Neural cell (in vitro differentiated cells): Measurements from ENCODE around the gene PLCH1. TPM values are rescaled to one million over a fixed set of nuclear protein-coding genes. Genes with fewer than 3 reads are reported as not detected.
A peak's percentile ranks its signal among the peaks of the same experiment; 100 is the strongest.

ENCODE experiments used
- H2AFZ ChIP-seq: fragments of 200-600, 300-800 bp; sonication (generic), shearing (Covaris generic); 2 replicates; pipeline ENCODE4 v1.6.0; 2014; ENCODE audit warnings: low read depth, mild to moderate bottlenecking, antibody characterized with exemption, low read length, moderate library complexity
- H3F3A ChIP-seq: fragments of 200-600 bp; shearing (Covaris generic); 2 replicates; pipeline ENCODE4 v1.6.1; 2016; ENCODE audit warnings: mild to moderate bottlenecking, moderate library complexity, mixed read lengths, antibody characterized with exemption, low read length; ENCODE audit not compliant: insufficient read depth, poor library complexity, severe bottlenecking
- H3K27ac ChIP-seq: fragments of 200-600, 300-800 bp; sonication (generic), shearing (Covaris generic); 2 replicates; pipeline ENCODE4 v1.5.1; 2014; ENCODE audit warnings: mild to moderate bottlenecking, low read length, moderate library complexity
- H3K27me3 ChIP-seq: fragments of 300-800, 200-600 bp; sonication (generic), shearing (Covaris generic); 2 replicates; pipeline ENCODE4 v1.6.0; 2014; ENCODE audit warnings: mild to moderate bottlenecking, low read depth, low read length, moderate library complexity; ENCODE audit not compliant: insufficient read depth
- H3K36me3 ChIP-seq: fragments of 300-800, 200-600 bp; sonication (generic), shearing (Covaris generic); 2 replicates; pipeline ENCODE4 v1.5.1; 2014; ENCODE audit warnings: mild to moderate bottlenecking, antibody characterized with exemption, low read length, moderate library complexity; ENCODE audit not compliant: insufficient read depth
- H3K4me2 ChIP-seq: fragments of 300-800, 200-600 bp; sonication (generic), shearing (Covaris generic); 2 replicates; pipeline ENCODE4 v1.6.0; 2014; ENCODE audit warnings: mild to moderate bottlenecking, low read length
- H3K4me3 ChIP-seq: fragments of 300-800, 200-600 bp; sonication (generic), shearing (Covaris generic); 2 replicates; pipeline ENCODE4 v1.5.1; 2014; ENCODE audit warnings: mild to moderate bottlenecking, low read length, moderate library complexity
- H3K79me2 ChIP-seq: fragments of 200-600 bp; shearing (Covaris generic); replicated peaks from 2 replicates; pipeline ENCODE4 v1.6.0; 2014; ENCODE audit warnings: mild to moderate bottlenecking, low read length, moderate library complexity; ENCODE audit not compliant: insufficient read depth
- H3K9ac ChIP-seq: fragments of 300-800, 200-600 bp; sonication (generic), shearing (Covaris generic); 2 replicates; pipeline ENCODE4 v1.6.1; 2016; ENCODE audit warnings: mild to moderate bottlenecking, low read length, mixed read lengths
- H3K9me2 ChIP-seq: fragments of 200-600 bp; shearing (Covaris generic); 2 replicates; pipeline ENCODE4 v1.6.1; 2016; ENCODE audit warnings: mild to moderate bottlenecking, low read length, mixed read lengths; ENCODE audit not compliant: insufficient read depth
- H3K9me3 ChIP-seq: fragments of 200-600, 300-800 bp; sonication (generic), shearing (Covaris generic); 2 replicates; pipeline ENCODE4 v1.6.1; 2016; ENCODE audit warnings: mild to moderate bottlenecking, mixed run types, low read length, moderate library complexity, mixed read lengths
- H4K20me1 ChIP-seq: fragments of 200-600 bp; shearing (Covaris generic); 2 replicates; pipeline ENCODE4 v1.6.1; 2016; ENCODE audit warnings: mild to moderate bottlenecking, mixed run types; ENCODE audit not compliant: insufficient read depth
- EP300 ChIP-seq: fragments of 450-650 bp; conservative IDR thresholded peaks from 2 replicates; pipeline ENCODE4 v1.6.1; 2014; ENCODE audit warnings: antibody characterized with exemption, mild to moderate bottlenecking, moderate library complexity; ENCODE audit not compliant: poor library complexity, severe bottlenecking
- EZH2 ChIP-seq: fragments of 200-600, 300-800 bp; shearing (Covaris generic), sonication (generic); IDR thresholded peaks from 2 replicates; pipeline ENCODE4 v1.6.1; 2014; ENCODE audit warnings: antibody characterized with exemption, low read length, borderline replicate concordance, mild to moderate bottlenecking; ENCODE audit not compliant: insufficient read depth, poor library complexity, severe bottlenecking
- MXI1 ChIP-seq: fragments of 450-650 bp; conservative IDR thresholded peaks from 2 replicates; pipeline ENCODE4 v1.6.1; 2014; ENCODE audit warnings: antibody characterized with exemption, mild to moderate bottlenecking; ENCODE audit not compliant: poor library complexity, severe bottlenecking
- POLR2AphosphoS5 ChIP-seq: IDR thresholded peaks from 2 replicates; pipeline ENCODE4 v1.6.1; 2012
- RAD21 ChIP-seq: fragments of 450-650 bp; conservative IDR thresholded peaks from 2 replicates; pipeline ENCODE4 v1.6.1; 2014; ENCODE audit warnings: antibody characterized with exemption, mild to moderate bottlenecking, moderate library complexity
- SMC3 ChIP-seq: fragments of 450-650 bp; conservative IDR thresholded peaks from 2 replicates; pipeline ENCODE4 v1.6.1; 2014; ENCODE audit warnings: antibody characterized with exemption, mild to moderate bottlenecking, moderate library complexity; ENCODE audit not compliant: poor library complexity
- TAF1 ChIP-seq: IDR thresholded peaks from 2 replicates; pipeline ENCODE4 v1.6.1; 2012; ENCODE audit warnings: low read depth
- polyA plus RNA-seq: library from polyadenylated mRNA; depleted of rRNA; stranded (reverse); fragments of >200 nt; gene quantifications from 2 replicates; pipeline ENCODE4 v1.2.3, GENCODE V29; 2014
- TF ChIP-seq, protein P1 (sequence below): fragments of 450-650 bp; IDR thresholded peaks from 2 replicates; pipeline ENCODE4 v1.5.1; 2014; ENCODE audit warnings: antibody characterized with exemption, mild to moderate bottlenecking, moderate library complexity; ENCODE audit not compliant: poor library complexity, severe bottlenecking
- TF ChIP-seq, protein P2 (sequence below): IDR thresholded peaks from 2 replicates; pipeline ENCODE4 v1.6.1; 2012; ENCODE audit warnings: borderline replicate concordance

PLCH1 gene
- polyA plus RNA-seq, 1 donor from 2014 or later: 13.5 TPM

DNA sequence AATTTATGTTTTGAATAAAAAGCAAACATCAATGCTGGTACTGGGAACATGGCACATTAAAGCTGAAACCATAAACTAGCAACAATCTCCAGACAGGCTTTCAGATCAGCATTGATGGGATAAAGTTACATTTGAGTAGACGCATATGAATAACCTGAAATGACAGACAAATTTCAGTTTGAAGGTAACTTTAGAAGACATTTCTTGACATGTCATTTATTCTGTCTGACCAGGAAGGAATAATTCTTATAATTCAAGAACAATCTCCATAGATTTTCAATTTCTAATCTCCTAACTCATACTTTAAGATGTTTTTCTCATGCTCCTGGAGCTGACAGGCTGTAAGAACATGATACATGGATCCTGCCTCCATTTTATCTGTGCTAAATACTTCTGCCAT, 69.8 kb downstream of the PLCH1 start:
- Histone ChIP-seq H4K20me1 (no peaks in the 10 kb centered on the region), H3K9ac (peak overlapping the region; percentile 11), H3K36me3 (no peaks in the 10 kb centered on the region), H3F3A (peaks cover 5% of the 10 kb centered on the region), H3K9me3 (no peaks in the 10 kb centered on the region), H3K79me2 (peaks cover 5% of the 10 kb centered on the region), H2AFZ (no peak overlapping the region), H3K27me3 (no peaks in the 10 kb centered on the region), H3K4me2 (peak overlapping the region; percentile 41), H3K4me3 (peak overlapping the region; percentile 34), H3K9me2 (no peaks in the 10 kb centered on the region), H3K27ac (peak overlapping the region; percentile 63)
- TF ChIP-seq EP300: peak; percentile 93
- TF ChIP-seq, protein P1, sequence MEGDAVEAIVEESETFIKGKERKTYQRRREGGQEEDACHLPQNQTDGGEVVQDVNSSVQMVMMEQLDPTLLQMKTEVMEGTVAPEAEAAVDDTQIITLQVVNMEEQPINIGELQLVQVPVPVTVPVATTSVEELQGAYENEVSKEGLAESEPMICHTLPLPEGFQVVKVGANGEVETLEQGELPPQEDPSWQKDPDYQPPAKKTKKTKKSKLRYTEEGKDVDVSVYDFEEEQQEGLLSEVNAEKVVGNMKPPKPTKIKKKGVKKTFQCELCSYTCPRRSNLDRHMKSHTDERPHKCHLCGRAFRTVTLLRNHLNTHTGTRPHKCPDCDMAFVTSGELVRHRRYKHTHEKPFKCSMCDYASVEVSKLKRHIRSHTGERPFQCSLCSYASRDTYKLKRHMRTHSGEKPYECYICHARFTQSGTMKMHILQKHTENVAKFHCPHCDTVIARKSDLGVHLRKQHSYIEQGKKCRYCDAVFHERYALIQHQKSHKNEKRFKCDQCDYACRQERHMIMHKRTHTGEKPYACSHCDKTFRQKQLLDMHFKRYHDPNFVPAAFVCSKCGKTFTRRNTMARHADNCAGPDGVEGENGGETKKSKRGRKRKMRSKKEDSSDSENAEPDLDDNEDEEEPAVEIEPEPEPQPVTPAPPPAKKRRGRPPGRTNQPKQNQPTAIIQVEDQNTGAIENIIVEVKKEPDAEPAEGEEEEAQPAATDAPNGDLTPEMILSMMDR: no peak
- TF ChIP-seq EZH2: no peak
- no peak for TF ChIP-seq RAD21
- TF ChIP-seq MXI1: no peak
- TF ChIP-seq, protein P2, sequence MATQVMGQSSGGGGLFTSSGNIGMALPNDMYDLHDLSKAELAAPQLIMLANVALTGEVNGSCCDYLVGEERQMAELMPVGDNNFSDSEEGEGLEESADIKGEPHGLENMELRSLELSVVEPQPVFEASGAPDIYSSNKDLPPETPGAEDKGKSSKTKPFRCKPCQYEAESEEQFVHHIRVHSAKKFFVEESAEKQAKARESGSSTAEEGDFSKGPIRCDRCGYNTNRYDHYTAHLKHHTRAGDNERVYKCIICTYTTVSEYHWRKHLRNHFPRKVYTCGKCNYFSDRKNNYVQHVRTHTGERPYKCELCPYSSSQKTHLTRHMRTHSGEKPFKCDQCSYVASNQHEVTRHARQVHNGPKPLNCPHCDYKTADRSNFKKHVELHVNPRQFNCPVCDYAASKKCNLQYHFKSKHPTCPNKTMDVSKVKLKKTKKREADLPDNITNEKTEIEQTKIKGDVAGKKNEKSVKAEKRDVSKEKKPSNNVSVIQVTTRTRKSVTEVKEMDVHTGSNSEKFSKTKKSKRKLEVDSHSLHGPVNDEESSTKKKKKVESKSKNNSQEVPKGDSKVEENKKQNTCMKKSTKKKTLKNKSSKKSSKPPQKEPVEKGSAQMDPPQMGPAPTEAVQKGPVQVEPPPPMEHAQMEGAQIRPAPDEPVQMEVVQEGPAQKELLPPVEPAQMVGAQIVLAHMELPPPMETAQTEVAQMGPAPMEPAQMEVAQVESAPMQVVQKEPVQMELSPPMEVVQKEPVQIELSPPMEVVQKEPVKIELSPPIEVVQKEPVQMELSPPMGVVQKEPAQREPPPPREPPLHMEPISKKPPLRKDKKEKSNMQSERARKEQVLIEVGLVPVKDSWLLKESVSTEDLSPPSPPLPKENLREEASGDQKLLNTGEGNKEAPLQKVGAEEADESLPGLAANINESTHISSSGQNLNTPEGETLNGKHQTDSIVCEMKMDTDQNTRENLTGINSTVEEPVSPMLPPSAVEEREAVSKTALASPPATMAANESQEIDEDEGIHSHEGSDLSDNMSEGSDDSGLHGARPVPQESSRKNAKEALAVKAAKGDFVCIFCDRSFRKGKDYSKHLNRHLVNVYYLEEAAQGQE: peak; percentile 72
- no peak for TF ChIP-seq TAF1
- no peak for TF ChIP-seq POLR2AphosphoS5
- no peak for TF ChIP-seq SMC3

DNA sequence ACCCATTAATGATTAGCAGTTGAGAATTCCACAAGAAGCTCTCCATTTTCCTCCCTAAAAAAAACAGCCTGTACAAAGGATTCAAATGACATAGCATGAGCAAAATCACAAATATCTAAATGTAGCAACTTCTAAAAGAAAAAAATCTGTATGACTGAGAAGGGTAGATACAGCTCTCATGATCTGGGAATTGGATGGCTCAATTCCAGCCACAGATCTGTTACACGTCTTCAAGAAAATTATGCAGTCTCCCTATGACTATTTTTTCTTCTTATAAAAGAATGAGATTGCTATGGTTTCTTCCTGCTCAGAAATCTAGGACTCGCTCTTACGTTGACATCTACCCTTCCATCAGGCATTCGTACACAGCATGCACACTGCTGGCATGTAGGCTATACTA, 71.5 kb downstream of the PLCH1 start:
- Histone ChIP-seq H3K4me3 (no peak overlapping the region), H3F3A (peaks cover 8% of the 10 kb centered on the region), H4K20me1 (no peaks in the 10 kb centered on the region), H3K27me3 (no peaks in the 10 kb centered on the region), H2AFZ (no peak overlapping the region), H3K79me2 (no peaks in the 10 kb centered on the region), H3K9ac (no peak overlapping the region), H3K9me2 (no peaks in the 10 kb centered on the region), H3K36me3 (no peaks in the 10 kb centered on the region), H3K27ac (no peak overlapping the region), H3K9me3 (no peaks in the 10 kb centered on the region), H3K4me2 (no peak overlapping the region)
- TF ChIP-seq, protein P2: no peak
- TF ChIP-seq EZH2 (no peak), TAF1 (no peak), EP300 (no peak), MXI1 (no peak), RAD21 (no peak), SMC3 (no peak), POLR2AphosphoS5 (no peak)
- TF ChIP-seq, protein P1: no peak
